Measurements from ENCODE around the gene C22orf23. TPM values are rescaled to one million over a fixed set of nuclear protein-coding genes. Genes with fewer than 3 reads are reported as not detected.

The C22orf23 gene
- total and polyA plus RNA-seq, 2 of the 13 experiments (the other 11 are each of a cell fraction or from before 2014, with no cell fraction given) = 0.21 to 0.24 TPM

- ChIA-PET CTCF (ENCODE audit: low intra/inter-chr PET ratio, low total read pairs) (no interaction called here), POLR2A (no interaction called here)
- H2AFZ ChIP-seq (ENCODE audit: low read length) = no peak overlapping the region
- ATAC-seq (no peak), FAIRE-seq (no peak), DNase-seq (ENCODE audit: low spot score) (no peak)
- H3K27me3 ChIP-seq (ENCODE audit: control insufficient read depth in 1 of 2, insufficient read depth in 2 of 2, low read length in 2 of 2) = no peaks in the 10 kb centered on the region
- H3K9ac ChIP-seq (ENCODE audit: insufficient read depth, low read depth, low read length) = no peak overlapping the region
- no peaks in the 10 kb centered on the region; a peak in 2 of 5 replicates for H3K36me3 ChIP-seq (replicated peaks in 1 of 2; ENCODE audit: control insufficient read depth in 1 of 2, insufficient read depth in 2 of 2, low read length in 2 of 2)
- BruUV-seq (replicated peaks) = no TSS peak
- WGBS (ENCODE audit: low lambda C conversion rate) = 93% methylated on average over 2 of the region's 2 CpGs
- TF ChIP-seq KLF13 (CRISPR knock-in tag; IDR thresholded peaks at IDR 0.05) = no peak
- no peak for TF ChIP-seq NCOA1 (CRISPR knock-in tag; IDR thresholded peaks at IDR 0.05)
- no peak for TF ChIP-seq ZFY (CRISPR knock-in tag; IDR thresholded peaks at IDR 0.05)
- no peak for TF ChIP-seq ZKSCAN8 (CRISPR knock-in tag; IDR thresholded peaks at IDR 0.05; ENCODE audit: borderline replicate concordance)
- TF ChIP-seq ZNF709 (CRISPR knock-in tag; IDR thresholded peaks at IDR 0.05) = no peak
- no peak for TF ChIP-seq HDAC2 (CRISPR knock-in tag; IDR thresholded peaks at IDR 0.05)
- TF ChIP-seq ZNF335 (CRISPR knock-in tag; IDR thresholded peaks at IDR 0.05) = no peak
- no peak for TF ChIP-seq SP1 (IDR thresholded peaks at IDR 0.05)
- no peak for TF ChIP-seq SP1 (CRISPR knock-in tag; IDR thresholded peaks at IDR 0.05)
- no peak for TF ChIP-seq TIGD3 (CRISPR knock-in tag; IDR thresholded peaks at IDR 0.05; ENCODE audit: borderline replicate concordance)
- TF ChIP-seq PBX3 (CRISPR knock-in tag; IDR thresholded peaks at IDR 0.05; ENCODE audit: borderline replicate concordance) = no peak
- no peak for TF ChIP-seq ZNF841 (CRISPR knock-in tag; IDR thresholded peaks at IDR 0.05; ENCODE audit: borderline replicate concordance)
- TF ChIP-seq ZNF639 (CRISPR knock-in tag; conservative IDR thresholded peaks at IDR 0.05) = no peak
- TF ChIP-seq HOXD1 (CRISPR knock-in tag; IDR thresholded peaks at IDR 0.05) = no peak
- TF ChIP-seq ARID2 (CRISPR knock-in tag; IDR thresholded peaks at IDR 0.05; ENCODE audit: borderline replicate concordance) = no peak
- no peak for TF ChIP-seq TGIF2 (CRISPR knock-in tag; IDR thresholded peaks at IDR 0.05)
- in situ Hi-C loops (cut with HindIII; ENCODE audit: extremely low pct_ligation_motif_present, low pct_unique_long_range_greater_than_20kb) (no loop called here), intact Hi-C loops (cut with micrococcal nuclease; ENCODE audit: unreplicated experiment) (no loop called here)
- no peak overlapping the region for H3K4me3 ChIP-seq (replicated peaks in 1 of 3; ENCODE audit: insufficient read depth in 1 of 3, low read depth in 2 of 3, low read length in 3 of 3)
- no peaks in the 10 kb centered on the region for H3K9me3 ChIP-seq (ENCODE audit: low read length)
- no peak overlapping the region for H3K27ac ChIP-seq (ENCODE audit: extremely low read length, insufficient read depth, low read length)
- H4K20me1 ChIP-seq (ENCODE audit: insufficient read depth, low read length) = no peaks in the 10 kb centered on the region
- H3K4me2 ChIP-seq (ENCODE audit: low read depth, low read length) = no peak overlapping the region
- H3K79me2 ChIP-seq (ENCODE audit: insufficient read depth, low read length) = no peaks in the 10 kb centered on the region
- H3K4me1 ChIP-seq (ENCODE audit: insufficient read depth, low read length) = peaks cover 32% of the 10 kb centered on the region
Observed at GRCh38 chr22:37975153-37975552, 21.8 kb upstream of the C22orf23 start.

Measured in HepG2 (cell line).